Middle frontal gyrus (tissue), 1 donor: ENCODE data around the gene SLC38A1.
"Not testable (repeated sequence)": the region's sequence is repeated elsewhere in the genome, so short reads cannot be mapped to it uniquely, and the experiment has no call there.

ENCODE experiments used
- DNase-seq: peaks from one replicate; pipeline ENCODE4 v3.0.0-alpha.2; 2015; ENCODE audit warnings: low spot score; ENCODE audit errors: extremely low spot score

SLC38A1 gene

DNA sequence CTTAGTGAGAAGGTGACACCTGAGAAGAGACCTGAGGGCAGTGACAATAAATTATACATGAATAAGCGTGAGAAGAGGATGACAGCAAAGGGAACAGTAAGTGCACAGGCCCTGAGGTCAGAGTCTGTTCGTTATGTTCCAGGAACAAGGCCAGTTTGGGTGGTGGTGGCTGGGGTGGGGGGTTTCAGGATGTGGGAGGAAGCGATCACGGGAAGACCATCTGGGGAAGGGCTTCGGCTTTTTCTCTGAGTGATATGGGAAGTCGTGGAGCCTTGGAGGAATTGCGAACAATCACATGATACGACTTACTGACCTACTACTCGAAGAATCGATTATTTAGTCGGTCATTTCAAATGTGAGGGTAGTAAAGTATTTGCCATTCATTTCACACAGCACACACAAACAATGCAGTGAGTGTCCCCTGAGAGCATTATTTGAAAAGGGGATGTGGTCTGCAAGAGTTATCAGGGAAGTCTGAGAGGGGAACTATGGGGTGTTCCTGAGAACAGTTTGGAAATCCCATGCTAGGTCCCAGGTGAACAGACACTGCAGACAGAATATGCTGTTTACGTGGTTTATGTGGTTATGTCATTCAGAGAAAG lies 94.7 kb downstream of the SLC38A1 start:
- DNase-seq: no peak

DNA sequence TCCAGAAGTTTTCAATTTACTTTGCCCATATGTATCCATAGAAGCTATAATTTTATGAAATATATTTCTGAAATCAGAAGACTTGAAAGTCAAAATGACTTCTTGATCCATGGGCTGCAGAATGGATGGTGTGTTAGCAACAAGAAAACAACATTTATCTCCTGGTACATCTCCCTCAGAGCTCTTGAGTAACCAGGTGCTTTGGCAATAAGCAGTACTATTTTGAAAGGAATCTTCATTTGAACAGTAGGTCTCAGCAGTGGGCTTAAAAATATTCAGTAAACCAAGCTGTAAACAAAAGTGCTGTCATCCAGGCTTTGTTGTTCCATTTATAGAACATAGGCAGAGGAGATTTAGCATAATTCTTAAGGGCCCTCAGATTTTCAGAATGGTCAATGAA lies 100.4 kb downstream of the SLC38A1 start:
- no peak for DNase-seq

DNA sequence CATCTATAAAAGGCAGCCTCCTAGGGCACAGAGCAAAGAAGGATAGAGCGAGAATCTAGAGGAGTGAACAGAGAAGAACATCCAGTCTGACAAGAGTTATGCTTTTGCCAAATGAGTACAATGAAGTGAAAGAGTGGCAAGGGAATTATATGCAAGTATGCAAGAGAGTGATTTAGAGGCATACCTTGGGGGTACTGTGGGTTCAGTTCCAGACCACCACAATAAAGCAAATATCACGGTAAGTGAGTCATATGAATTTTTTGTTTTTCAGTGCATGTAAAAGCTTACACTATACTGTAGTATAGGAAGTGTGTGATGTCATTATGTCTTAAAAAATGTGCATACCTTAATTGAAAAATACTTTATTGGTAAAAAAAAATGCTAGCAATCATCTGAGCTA lies 101.4 kb downstream of the SLC38A1 start:
- no peak for DNase-seq

DNA sequence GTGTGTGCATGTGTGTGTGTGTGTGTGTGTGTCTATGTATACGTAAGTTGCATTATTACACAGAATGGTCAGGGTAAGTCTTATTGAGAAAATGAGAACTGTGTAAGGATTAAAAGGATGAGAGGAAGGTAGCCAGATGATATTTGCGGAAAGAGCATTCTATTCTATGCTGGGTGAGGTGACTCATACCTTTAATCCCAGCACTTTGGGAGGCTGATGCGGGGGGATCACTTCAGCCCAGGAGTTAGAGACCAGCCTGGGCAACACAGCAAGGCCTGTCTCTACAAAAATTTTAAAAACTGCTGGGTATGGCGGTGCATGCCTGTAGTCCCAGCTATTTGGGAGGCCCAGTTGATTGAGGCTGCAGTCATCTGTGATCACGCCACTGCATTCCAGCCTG lies 103.7 kb downstream of the SLC38A1 start:
- no peak for DNase-seq

DNA sequence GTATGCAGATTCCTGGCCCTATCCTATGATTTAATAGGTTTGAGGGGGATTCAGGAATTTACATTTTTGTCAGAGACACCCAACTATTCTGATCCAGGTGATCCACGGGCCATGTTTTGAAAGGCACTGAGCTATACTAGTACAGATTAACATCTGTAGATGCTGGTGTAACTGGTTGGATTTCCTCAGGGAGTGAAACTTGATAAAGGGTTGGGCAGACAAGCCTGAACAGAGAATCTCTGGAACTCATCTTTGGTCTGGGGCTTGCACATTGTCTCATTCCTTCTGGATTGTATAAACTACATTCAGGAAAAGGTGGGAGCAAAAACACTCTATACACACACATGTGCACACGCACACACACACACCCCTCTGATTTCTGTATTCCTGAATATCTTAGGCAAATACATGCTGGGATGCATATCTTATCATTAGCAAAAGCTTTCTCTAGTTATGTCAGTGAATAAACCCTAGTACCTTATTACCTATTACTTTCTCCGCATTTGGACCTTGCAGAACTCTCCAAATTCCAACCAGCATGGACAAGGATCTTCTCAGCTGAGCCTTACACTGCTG lies 104.6 kb downstream of the SLC38A1 start:
- DNase-seq: no peak

- not testable (repeated sequence) for DNase-seq
Observed at GRCh38 chr12:46162549-46163076, 106.2 kb downstream of the SLC38A1 start.

GRCh38 chr12:46160981-46161690 lies 107.7 kb downstream of the SLC38A1 start:
- no peak for DNase-seq

- DNase-seq: no peak
Observed at GRCh38 chr12:46160101-46160980, 108.5 kb downstream of the SLC38A1 start.

DNA sequence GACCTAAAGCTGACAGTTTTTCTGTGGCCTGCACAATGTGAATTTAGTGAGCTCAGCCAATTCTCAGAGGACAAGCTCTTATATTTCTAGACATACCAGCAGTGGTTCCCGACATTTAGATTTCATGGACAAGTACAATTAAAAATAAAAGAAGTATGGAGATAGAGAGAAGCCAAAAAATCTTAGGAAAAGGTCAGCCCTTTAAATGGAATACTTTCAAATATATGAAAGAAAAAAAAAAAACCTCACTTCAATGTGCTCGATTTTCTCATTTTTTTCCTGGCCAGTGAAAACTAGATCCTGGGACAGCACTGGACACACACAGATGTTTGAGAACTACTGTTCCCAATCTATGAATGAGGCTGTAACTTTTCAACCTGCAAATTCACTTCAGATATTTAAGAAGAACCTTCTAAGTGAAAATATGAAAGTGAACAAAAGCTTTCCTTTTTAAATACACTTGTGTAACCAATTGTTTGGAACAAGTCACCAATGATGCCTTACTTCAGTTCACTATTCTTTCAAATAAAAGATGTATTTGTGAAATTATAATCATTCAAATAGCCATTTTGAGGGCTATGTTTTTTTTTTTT lies 109.4 kb downstream of the SLC38A1 start:
- DNase-seq: no peak

- DNase-seq: no peak
Observed at GRCh38 chr12:46158501-46158900, 110.3 kb downstream of the SLC38A1 start.

DNA sequence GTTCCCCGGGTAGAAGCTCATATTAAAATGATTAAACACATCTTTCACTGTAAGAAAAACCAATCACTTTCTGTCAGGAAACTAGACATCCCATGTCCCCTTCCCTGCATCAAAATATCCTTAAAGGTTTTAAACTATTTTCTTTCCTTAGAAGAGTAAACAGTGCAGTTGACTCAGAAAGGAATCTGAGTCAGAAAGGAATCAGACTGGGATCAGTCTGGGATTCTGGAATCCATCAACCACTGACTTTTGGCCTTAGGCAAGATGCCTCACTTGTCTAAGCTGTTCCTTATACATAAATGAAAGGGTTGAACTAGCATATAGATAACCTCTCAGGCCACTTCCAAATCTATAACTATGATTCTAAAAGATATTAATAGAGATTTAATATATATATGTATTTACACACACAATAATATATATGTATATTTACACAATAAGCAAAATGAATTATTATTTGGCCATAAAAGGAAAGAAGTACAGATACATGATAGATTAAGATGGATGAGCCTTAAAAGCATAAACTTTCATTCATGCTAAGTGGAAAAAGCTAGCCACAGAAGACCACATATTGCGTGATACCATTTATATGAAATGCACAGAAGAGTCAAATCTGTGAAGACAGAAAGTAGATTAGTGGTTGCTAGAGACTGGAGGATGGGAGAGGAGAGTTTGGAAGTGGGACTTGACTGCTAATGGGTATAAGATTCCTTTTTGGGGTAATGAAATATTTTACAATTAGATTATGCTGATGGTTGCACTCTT lies 114.4 kb downstream of the SLC38A1 start:
- no peak for DNase-seq

DNA sequence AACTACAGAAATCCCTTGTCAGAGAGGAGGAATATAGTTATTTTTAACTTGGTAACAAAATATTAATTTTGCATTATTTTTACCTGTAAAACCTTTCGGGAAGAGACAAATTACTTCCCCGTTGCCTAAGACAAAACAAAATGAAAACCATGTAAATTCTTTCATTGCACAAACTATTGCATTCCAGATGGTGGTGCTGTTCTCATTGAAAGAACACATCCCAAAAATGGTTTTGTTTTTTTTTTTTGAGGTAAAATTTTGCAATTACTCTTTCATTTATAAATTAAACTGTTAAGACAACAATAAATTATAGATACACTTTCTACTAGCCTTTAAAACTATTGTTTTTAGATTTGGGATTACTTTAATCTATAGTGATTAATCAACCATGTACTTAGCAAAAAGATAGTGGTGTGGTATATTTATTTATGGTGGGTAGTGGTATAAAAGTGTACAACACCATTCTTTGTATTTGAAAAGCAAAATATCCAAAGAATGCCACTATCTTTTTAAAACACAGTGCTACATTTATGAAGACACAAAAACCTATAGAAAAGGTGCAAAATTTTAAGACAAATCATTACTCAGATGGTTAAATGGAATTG lies 115.5 kb downstream of the SLC38A1 start:
- DNase-seq: peak; percentile 20

- DNase-seq: peak; percentile 15
Observed at GRCh38 chr12:46152456-46152855, 116.4 kb downstream of the SLC38A1 start.

GRCh38 chr12:46150735-46151134 lies 118.1 kb downstream of the SLC38A1 start:
- no peak for DNase-seq

DNA sequence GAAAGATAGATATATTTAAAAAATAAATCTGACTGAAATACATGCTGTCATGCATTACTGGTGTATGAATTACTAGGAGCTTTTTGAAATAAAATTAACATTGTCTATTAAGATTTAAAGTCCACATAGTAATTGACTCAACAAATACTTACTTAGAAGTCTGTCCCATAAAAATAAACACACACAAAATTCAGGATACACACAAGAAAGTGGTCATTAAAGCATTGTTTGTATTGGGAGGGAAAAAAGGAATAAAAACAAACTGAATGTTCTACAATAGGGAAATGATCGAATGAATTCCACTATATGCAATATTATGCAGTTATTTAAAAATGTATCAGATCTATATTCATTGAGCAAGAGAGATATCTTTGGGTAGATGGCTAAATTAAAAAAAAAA lies 118.9 kb downstream of the SLC38A1 start:
- DNase-seq: no peak

- no peak for DNase-seq
Observed at GRCh38 chr12:46149079-46149464, 119.8 kb downstream of the SLC38A1 start.

DNA sequence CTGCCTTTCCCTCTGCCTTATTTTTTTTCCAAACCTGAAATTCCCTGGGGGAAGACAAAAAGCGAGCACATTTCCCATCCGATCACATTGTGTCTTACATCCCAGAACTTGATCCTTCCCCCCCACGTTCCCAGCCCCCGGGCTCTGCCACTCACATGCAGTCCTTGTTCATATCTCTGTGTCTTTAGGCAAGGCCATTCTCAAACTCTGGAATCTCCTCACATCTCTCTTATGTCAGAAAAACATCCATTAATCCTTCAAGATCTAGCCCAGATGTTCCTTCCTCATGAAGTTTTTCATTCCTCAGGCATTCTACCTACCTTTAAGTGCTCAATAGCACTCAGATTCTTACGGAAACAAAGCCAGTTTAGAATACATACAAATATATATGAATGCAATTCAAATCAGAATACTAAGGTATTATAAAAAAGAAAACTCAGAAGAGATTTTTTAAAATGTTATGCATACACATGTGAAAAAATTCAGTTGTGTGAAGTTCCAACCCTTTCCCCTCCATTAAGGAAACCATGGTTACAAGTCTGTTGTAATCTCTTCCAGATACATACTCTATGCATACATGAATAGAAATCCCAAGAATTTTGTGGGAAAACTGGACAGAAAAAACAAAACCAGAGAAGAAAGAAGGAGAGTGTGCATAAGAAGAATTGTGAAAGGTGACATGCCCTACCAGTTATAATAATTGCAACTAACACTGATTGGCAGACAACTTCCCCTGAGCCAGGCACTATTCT lies 120.3 kb downstream of the SLC38A1 start:
- no peak for DNase-seq

- DNase-seq: no peak
Observed at GRCh38 chr12:46147144-46147543, 121.7 kb downstream of the SLC38A1 start.

GRCh38 chr12:46145881-46146280 lies 123.0 kb downstream of the SLC38A1 start:
- DNase-seq: no peak
